SK-N-MC (cell line): Measurements from ENCODE around the gene NYNRIN.

ENCODE experiments used
- DNase-seq: peaks from one replicate; pipeline ENCODE4 v3.0.0-alpha.2; 2011; ENCODE audit warnings: low read depth, low spot score
- H3K27ac ChIP-seq: fragments of 200-600 bp; sonication (generic); 2 replicates; pipeline ENCODE4 v1.5.1; 2016; ENCODE audit warnings: mixed run types
- H3K36me3 ChIP-seq: fragments of 200-600 bp; sonication (generic); 2 replicates; pipeline ENCODE4 v1.6.1; 2017; ENCODE audit warnings: antibody characterized with exemption, low read length, mixed read lengths; ENCODE audit not compliant: insufficient read depth
- H3K4me3 ChIP-seq: fragments of 200-600 bp; sonication (generic); 2 replicates; pipeline ENCODE4 v1.5.1; 2016
- H3K9ac ChIP-seq: fragments of 200-600 bp; sonication (generic); 2 replicates; pipeline ENCODE4 v1.8.0; 2017; ENCODE audit warnings: mixed run types, mixed read lengths; ENCODE audit not compliant: insufficient read length
- H3K9me3 ChIP-seq: fragments of 200-600 bp; sonication (generic); 2 replicates; pipeline ENCODE4 v1.6.1; 2017; ENCODE audit warnings: low read depth, mild to moderate bottlenecking, antibody characterized with exemption, low read length, moderate library complexity, mixed read lengths
- EZH2 ChIP-seq: fragments of 200-600 bp; sonication (generic); IDR thresholded peaks from one replicate; pipeline ENCODE4 v1.6.1; 2017; ENCODE audit warnings: antibody characterized with exemption
- FOXP2 ChIP-seq: optimal IDR thresholded peaks from 2 replicates; pipeline ENCODE3; 2011; ENCODE audit warnings: mild to moderate bottlenecking, moderate library complexity; ENCODE audit not compliant: insufficient read depth; ENCODE audit errors: extremely low read length, control extremely low read depth
- POLR2AphosphoS5 ChIP-seq: IDR thresholded peaks from 2 replicates; pipeline ENCODE4 v1.6.1; 2012; ENCODE audit warnings: mild to moderate bottlenecking, low read depth, low read length, borderline replicate concordance

The NYNRIN gene

DNA sequence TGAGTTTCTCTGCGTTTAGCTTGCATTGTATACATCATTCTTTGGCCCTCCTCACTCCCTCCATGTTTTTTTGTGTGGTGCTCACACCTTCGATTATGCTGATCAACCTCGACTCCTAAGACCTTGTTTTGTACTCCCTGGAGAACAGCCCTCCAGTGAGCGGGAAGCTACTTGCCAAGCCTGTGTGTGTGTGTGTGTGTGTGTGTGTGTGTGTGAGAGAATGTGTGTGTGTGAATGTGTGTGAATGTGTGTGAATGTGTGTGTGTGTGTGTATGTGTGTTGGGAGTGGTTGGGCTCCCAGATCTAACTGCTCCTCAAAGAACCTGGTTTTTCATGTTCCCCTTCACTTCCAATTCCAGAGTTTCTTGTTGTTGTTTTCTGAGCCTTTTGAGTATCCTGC, 6.0 kb downstream of the NYNRIN start:
- H3K4me3 ChIP-seq, result no peak overlapping the region
- no peak overlapping the region for H3K27ac ChIP-seq
- no peak for DNase-seq
- peaks cover 16% of the 10 kb centered on the region for H3K36me3 ChIP-seq
- H3K9me3 ChIP-seq, result no peaks in the 10 kb centered on the region
- no peak overlapping the region for H3K9ac ChIP-seq
- no peak for TF ChIP-seq POLR2AphosphoS5
- TF ChIP-seq EZH2, result no peak
- TF ChIP-seq FOXP2, result no peak

DNA sequence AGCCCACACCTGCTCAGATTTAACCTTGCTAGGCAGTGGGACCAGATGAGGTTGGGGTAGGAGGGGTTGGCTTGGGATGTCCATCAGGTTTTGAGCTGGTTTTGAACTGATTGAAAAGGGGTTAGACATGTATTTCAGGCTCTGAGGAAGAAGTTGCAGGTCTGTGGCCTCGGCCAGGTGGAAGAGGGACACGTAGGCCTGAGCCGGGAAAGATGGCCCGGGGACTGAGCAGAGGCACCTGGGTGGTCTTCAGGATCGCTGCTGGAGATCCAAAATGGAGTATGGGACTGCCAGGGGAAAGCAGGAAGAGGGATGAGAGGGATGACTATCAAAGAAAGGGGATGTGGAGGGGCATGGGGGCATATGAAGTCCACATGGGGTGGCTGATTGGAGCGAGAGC, 7.6 kb downstream of the NYNRIN start:
- Histone ChIP-seq H3K36me3 (peaks cover 16% of the 10 kb centered on the region), H3K4me3 (no peak overlapping the region), H3K9me3 (no peaks in the 10 kb centered on the region), H3K9ac (no peak overlapping the region), H3K27ac (no peak overlapping the region)
- TF ChIP-seq FOXP2 (no peak), POLR2AphosphoS5 (no peak), EZH2 (no peak)
- DNase-seq, result no peak

DNA sequence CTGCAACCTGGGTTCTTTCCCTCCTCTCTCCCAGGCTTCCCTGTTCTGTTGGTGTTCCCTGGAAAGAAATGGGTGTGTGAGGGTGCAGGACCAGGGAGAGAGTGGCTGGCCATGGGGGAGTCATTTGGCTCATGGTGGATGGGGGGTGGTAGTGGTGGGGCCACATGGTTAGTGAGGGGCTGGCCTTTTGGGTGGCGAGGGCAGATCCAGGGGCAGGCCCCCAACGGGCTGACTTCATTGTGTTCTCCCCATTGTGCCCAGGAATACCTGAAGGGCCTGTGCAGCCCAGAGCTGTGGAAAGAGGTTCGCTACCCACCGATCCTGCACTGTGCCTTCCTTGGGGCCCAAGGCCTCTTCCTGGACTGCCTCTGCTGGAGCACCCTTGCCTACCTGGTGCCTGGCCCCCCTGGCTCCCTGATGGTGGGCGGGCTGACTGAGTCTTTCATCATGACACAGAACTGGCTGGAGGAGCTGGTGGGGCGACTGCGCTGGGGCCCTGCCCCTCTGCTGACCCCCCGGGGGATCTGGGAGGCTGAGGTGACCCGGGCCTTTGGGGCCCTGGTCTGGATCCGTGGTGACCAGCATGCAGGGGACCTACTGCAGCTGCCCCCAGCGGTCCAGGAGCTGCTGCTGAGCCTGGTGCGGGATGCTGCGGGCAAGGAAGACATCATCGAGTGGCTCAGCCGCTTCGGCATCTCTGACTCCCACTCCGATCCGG, 9.0 kb downstream of the NYNRIN start:
- H3K27ac ChIP-seq, result no peak overlapping the region
- TF ChIP-seq FOXP2 (no peak), EZH2 (no peak), POLR2AphosphoS5 (no peak)
- no peak overlapping the region for H3K4me3 ChIP-seq
- no peak for DNase-seq
- H3K9ac ChIP-seq, result no peak overlapping the region
- no peaks in the 10 kb centered on the region for H3K9me3 ChIP-seq
- H3K36me3 ChIP-seq, result peaks cover 21% of the 10 kb centered on the region

DNA sequence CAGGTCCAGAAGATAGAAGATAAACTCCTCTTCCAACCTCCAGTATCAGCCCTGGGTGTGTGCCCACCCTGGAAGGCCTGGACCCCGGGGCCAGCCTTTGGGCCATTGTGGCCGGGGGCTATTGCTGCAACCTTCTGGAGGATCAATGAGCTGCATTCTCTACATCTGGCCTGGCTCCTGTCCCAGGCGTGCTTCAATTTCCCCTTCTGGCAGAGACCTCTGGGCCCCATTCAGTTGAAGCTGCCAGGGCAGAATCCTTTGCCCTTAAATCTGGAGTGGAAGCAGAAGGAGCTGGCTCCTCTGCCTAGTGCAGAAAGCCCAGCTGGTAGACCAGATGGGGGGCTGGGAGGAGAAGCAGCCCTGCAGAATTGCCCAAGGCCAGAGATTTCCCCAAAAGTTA, 10.0 kb downstream of the NYNRIN start:
- no peak overlapping the region for H3K27ac ChIP-seq
- no peak overlapping the region for H3K4me3 ChIP-seq
- no peak for TF ChIP-seq FOXP2
- no peak for TF ChIP-seq EZH2
- TF ChIP-seq POLR2AphosphoS5, result no peak
- peaks cover 30% of the 10 kb centered on the region for H3K36me3 ChIP-seq
- H3K9me3 ChIP-seq, result no peaks in the 10 kb centered on the region
- DNase-seq, result no peak
- H3K9ac ChIP-seq, result no peak overlapping the region

DNA sequence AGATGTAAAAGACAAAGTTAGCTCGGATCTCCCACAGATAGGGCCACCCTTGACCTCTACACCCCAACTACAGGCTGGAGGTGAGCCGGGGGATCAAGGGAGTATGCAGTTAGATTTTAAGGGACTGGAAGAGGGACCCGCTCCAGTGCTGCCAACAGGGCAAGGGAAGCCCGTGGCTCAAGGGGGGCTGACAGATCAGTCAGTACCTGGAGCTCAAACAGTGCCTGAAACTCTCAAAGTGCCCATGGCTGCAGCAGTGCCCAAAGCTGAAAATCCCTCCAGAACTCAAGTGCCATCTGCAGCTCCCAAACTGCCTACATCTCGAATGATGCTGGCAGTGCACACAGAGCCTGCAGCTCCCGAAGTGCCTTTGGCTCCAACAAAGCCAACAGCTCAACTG, 10.4 kb downstream of the NYNRIN start:
- Histone ChIP-seq H3K27ac (no peak overlapping the region), H3K9me3 (no peaks in the 10 kb centered on the region), H3K36me3 (peaks cover 32% of the 10 kb centered on the region), H3K9ac (no peak overlapping the region), H3K4me3 (no peak overlapping the region)
- TF ChIP-seq POLR2AphosphoS5 (no peak), FOXP2 (no peak), EZH2 (no peak)
- no peak for DNase-seq

DNA sequence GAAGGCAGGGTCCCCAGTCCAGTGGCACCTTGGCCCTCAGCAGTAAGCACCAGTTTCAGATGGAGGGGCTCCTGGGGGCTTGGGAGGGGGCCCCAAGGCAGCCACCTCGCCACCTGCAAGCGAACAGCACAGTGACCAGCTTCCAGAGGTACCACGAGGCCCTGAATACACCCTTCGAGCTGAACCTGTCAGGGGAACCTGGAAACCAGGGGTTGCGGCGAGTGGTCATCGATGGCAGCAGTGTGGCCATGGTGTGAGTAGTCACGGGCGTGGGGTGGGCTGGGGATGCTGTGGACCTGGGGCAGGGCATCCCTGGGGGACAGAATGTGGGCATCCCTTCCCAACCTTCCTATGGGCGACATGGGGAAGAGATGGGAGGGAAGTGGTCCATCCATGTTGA, 11.2 kb downstream of the NYNRIN start:
- Histone ChIP-seq H3K36me3 (peaks cover 32% of the 10 kb centered on the region), H3K4me3 (no peak overlapping the region), H3K9ac (no peak overlapping the region), H3K27ac (no peak overlapping the region), H3K9me3 (no peaks in the 10 kb centered on the region)
- no peak for TF ChIP-seq EZH2
- TF ChIP-seq FOXP2, result no peak
- no peak for TF ChIP-seq POLR2AphosphoS5
- no peak for DNase-seq

DNA sequence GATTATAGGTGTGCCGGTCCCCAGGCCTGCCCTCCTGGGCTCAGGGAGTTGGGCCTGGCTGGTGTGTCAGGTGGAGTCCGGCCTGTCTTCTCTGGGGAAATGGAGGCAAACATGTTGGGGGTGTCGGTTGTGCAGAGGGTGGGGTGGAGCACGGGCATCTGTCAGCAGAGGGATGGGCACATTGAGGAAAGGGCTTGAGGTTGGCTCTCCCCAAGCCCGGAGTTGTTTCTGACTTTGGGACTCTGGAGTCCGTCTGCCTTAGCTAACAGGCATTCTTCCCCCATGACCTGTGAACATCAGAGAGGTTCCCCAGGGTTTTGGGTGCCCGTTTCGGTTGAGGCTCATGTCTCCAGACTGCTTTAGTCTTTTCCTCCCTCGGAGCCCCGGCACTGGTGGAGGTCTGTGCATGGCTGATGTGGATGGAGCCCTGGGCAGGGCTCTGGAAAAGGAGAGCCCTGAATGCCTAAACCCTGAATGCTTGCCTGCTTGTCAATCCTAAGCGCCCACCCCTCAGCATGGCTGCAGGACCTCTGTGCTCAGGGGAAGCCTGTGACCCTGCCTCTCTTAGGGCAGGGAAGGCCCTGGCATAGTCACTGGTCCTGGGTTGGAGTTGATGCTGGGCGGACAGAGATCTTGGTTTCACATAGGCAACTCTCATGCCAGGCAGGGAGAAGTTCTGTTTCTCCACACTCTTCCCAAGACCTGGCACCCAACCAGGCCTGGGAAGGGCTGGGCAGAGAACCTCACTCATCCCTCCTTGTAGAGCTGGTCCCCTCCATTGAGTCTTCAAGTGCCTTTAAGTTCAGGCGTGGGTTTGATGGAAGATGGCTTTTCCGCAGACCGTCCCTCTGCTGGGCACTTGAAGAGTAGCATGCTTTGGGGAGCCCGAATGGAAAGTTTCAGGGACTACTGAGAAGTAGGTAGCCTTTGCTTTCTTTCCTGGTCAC, 12.9 kb downstream of the NYNRIN start:
- H3K36me3 ChIP-seq, result peaks cover 28% of the 10 kb centered on the region
- H3K9me3 ChIP-seq, result no peaks in the 10 kb centered on the region
- DNase-seq, result no peak
- H3K4me3 ChIP-seq, result no peak overlapping the region
- TF ChIP-seq EZH2, result no peak
- no peak overlapping the region for H3K27ac ChIP-seq
- H3K9ac ChIP-seq, result no peak overlapping the region

DNA sequence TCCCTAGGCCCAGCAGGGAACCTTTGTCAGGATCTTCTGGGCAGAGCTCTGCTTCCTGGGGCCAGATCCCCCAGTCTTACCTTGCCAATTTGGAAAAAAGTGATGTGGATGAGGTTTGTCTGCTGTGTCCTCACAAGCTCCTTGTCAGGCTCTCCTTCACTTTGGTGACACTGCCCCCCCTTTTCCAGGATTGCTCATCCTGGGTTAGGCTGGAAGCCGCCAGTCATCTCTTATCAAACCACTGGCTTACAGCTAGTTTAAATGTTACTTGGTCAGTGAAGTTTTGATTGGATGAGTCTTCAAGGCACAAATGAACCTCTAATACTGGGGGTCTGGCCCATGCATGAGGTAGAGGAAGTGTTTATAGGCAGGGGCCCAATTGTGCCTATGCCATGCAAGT, 15.3 kb downstream of the NYNRIN start:
- H3K4me3 ChIP-seq, result no peak overlapping the region
- no peak overlapping the region for H3K9ac ChIP-seq
- DNase-seq, result no peak
- TF ChIP-seq EZH2, result no peak
- TF ChIP-seq FOXP2, result no peak
- TF ChIP-seq POLR2AphosphoS5, result no peak
- H3K36me3 ChIP-seq, result peaks cover 15% of the 10 kb centered on the region
- H3K27ac ChIP-seq, result no peak overlapping the region
- H3K9me3 ChIP-seq, result no peaks in the 10 kb centered on the region
